ENCODE data around the gene RALGPS1. TPM values are rescaled to one million over a fixed set of nuclear protein-coding genes. Genes with fewer than 3 reads are reported as not detected.

Gene RALGPS1
- total and polyA plus RNA-seq, 5 donors from 2014 or later = 1.8 to 10.3 (median 3.3) TPM

GRCh38 chr9:126983767-126984166 is 69.2 kb downstream of the RALGPS1 start:
- H3K27me3 ChIP-seq (ENCODE audit: control insufficient read depth, insufficient read depth, low read length) = no peaks in the 10 kb centered on the region
- H3K4me1 Mint-ChIP-seq = peaks cover 29 to 74% (median 62%) of the 10 kb centered on the region in 4 donors
- H3K4me1 ChIP-seq (ENCODE audit: control insufficient read depth, insufficient read depth, low read length, poor library complexity, severe bottlenecking) = peaks cover 46% of the 10 kb centered on the region
- no peak overlapping the region for H3K4me3 ChIP-seq (ENCODE audit: low read depth, low read length)
- H3K27ac Mint-ChIP-seq = no peak overlapping the region
- H3K27ac ChIP-seq (ENCODE audit: insufficient read depth, low read length, poor library complexity, severe bottlenecking) = no peak overlapping the region
- peaks cover 0 to 10% of the 10 kb centered on the region in 2 experiments for H3K9me3 ChIP-seq (ENCODE audit: control insufficient read depth in 2 of 2, low read length in 2 of 2)
- DNase-seq (no peak), ATAC-seq (ENCODE audit: low read depth in 2 of 2) (no peak)
- H3K27me3 Mint-ChIP-seq = no peaks in the 10 kb centered on the region
- H3K4me3 Mint-ChIP-seq = no peak overlapping the region
- no peaks in the 10 kb centered on the region for H3K36me3 ChIP-seq (ENCODE audit: control insufficient read depth, insufficient read depth, low read length)
- peaks cover 0 to 12% (median 1%) of the 10 kb centered on the region in 7 donors for H3K9me3 Mint-ChIP-seq
- peaks cover 5% of the 10 kb centered on the region for H3K36me3 Mint-ChIP-seq

DNA sequence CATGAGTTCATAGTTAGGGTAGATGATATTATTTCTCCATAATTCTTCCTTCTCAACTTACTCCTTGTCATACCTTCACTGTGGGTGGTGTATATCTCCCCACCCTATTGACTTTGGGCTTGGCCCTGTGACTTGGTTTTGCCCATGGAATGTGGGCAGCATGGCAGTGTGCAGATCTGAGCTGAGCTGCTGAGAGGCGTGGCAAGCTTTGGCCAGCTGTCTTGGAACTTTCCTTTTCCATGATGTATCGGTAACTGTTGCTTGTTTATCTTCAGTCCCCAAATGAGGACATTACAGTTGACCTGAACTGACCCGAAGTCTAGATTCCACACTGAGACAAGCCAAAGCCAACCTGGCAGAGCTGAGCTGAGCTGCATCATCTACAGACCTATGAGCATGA is 70.4 kb downstream of the RALGPS1 start:
- Mint-ChIP-seq H3K27ac (peak overlapping the region in 1 of 3 donors; percentile 75), H3K27me3 (peaks cover under 1% of the 10 kb centered on the region), H3K36me3 (peaks cover 5% of the 10 kb centered on the region), H3K9me3 (peaks cover 0 to 12% (median 1%) of the 10 kb centered on the region in 7 donors), H3K4me3 (peak overlapping the region in 1 of 4 donors; percentile 8), H3K4me1 (peaks cover 29 to 82% (median 61%) of the 10 kb centered on the region in 4 donors)
- DNase-seq (no peak), ATAC-seq (ENCODE audit: low read depth in 2 of 2) (no peak)
- Histone ChIP-seq H3K9me3 (ENCODE audit: control insufficient read depth in 2 of 2, low read length in 2 of 2) (peaks cover 0 to 10% of the 10 kb centered on the region in 2 experiments), H3K36me3 (ENCODE audit: control insufficient read depth, insufficient read depth, low read length) (no peaks in the 10 kb centered on the region), H3K4me3 (ENCODE audit: low read depth, low read length) (peak overlapping the region; percentile 3), H3K4me1 (ENCODE audit: control insufficient read depth, insufficient read depth, low read length, poor library complexity, severe bottlenecking) (peaks cover 51% of the 10 kb centered on the region), H3K27me3 (ENCODE audit: control insufficient read depth, insufficient read depth, low read length) (no peaks in the 10 kb centered on the region), H3K27ac (ENCODE audit: insufficient read depth, low read length, poor library complexity, severe bottlenecking) (no peak overlapping the region)

DNA sequence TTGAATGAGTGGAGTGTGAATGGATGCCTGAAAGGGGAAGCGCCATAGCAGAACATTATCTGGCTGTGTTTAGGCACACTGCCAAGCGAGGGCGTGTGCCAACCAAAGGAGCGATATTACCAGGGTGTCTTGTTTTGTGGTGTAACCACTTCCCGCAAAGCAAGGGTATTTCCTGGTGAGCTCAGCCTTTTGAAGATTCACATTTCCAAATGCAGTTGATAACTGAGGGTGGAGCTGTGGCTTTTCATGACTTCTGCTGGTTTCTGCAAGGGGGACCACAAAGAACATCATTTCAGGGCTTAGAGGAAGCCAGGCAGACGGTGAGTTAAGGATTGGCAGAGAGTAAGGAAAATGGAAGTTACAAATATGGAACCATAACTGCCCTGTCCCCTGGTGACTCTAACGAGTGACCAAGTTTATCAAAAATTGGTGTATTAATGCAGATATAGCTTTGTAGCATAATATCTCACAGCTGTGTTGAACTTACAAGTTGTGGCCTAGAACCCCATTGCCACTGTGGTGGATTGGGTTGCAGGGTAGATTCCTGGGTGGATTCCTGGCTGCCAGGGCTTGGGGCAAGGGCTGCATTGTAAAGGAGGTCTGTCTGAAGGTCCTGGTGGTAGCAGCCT is 71.4 kb downstream of the RALGPS1 start:
- Mint-ChIP-seq H3K4me1 (peaks cover 29 to 85% (median 63%) of the 10 kb centered on the region in 4 donors), H3K27ac (peak overlapping the region; percentile 22 to 82 (median 38)), H3K4me3 (peak overlapping the region; percentile 38 to 83 (median 70)), H3K27me3 (peaks cover 10% of the 10 kb centered on the region), H3K9me3 (peaks cover 0 to 12% (median 1%) of the 10 kb centered on the region in 7 donors), H3K36me3 (peaks cover 14% of the 10 kb centered on the region)
- peak overlapping the region; percentile 58 for H3K27ac ChIP-seq (ENCODE audit: insufficient read depth, low read length, poor library complexity, severe bottlenecking)
- ATAC-seq (ENCODE audit: low read depth in 2 of 2) (peak; percentile 87 to 92), DNase-seq (peak; percentile 74 to 97 (median 93))
- peak overlapping the region; percentile 64 for H3K4me3 ChIP-seq (ENCODE audit: low read depth, low read length)
- H3K36me3 ChIP-seq (ENCODE audit: control insufficient read depth, insufficient read depth, low read length) = no peaks in the 10 kb centered on the region
- peaks cover 51% of the 10 kb centered on the region for H3K4me1 ChIP-seq (ENCODE audit: control insufficient read depth, insufficient read depth, low read length, poor library complexity, severe bottlenecking)
- peaks cover 0 to 10% of the 10 kb centered on the region in 2 experiments for H3K9me3 ChIP-seq (ENCODE audit: control insufficient read depth in 2 of 2, low read length in 2 of 2)
- no peaks in the 10 kb centered on the region for H3K27me3 ChIP-seq (ENCODE audit: control insufficient read depth, insufficient read depth, low read length)

GRCh38 chr9:126986506-126986951 is 71.9 kb downstream of the RALGPS1 start:
- peak overlapping the region; percentile 64 for H3K4me3 ChIP-seq (ENCODE audit: low read depth, low read length)
- H3K4me1 ChIP-seq (ENCODE audit: control insufficient read depth, insufficient read depth, low read length, poor library complexity, severe bottlenecking) = peaks cover 51% of the 10 kb centered on the region
- Mint-ChIP-seq H3K4me3 (peak overlapping the region; percentile 43 to 83 (median 70)), H3K27me3 (peaks cover 13% of the 10 kb centered on the region), H3K9me3 (peaks cover 0 to 12% (median 1%) of the 10 kb centered on the region in 7 donors), H3K36me3 (peaks cover 15% of the 10 kb centered on the region), H3K27ac (peak overlapping the region; percentile 38 to 82 (median 70)), H3K4me1 (peaks cover 29 to 81% (median 59%) of the 10 kb centered on the region in 4 donors)
- DNase-seq (peak in 1 of 3 donors; percentile 67), ATAC-seq (ENCODE audit: low read depth in 2 of 2) (peak; percentile 50 to 54)
- peak overlapping the region; percentile 58 for H3K27ac ChIP-seq (ENCODE audit: insufficient read depth, low read length, poor library complexity, severe bottlenecking)
- peaks cover 0 to 10% of the 10 kb centered on the region in 2 experiments for H3K9me3 ChIP-seq (ENCODE audit: control insufficient read depth in 2 of 2, low read length in 2 of 2)
- no peaks in the 10 kb centered on the region for H3K36me3 ChIP-seq (ENCODE audit: control insufficient read depth, insufficient read depth, low read length)
- H3K27me3 ChIP-seq (ENCODE audit: control insufficient read depth, insufficient read depth, low read length) = no peaks in the 10 kb centered on the region

- ATAC-seq (ENCODE audit: low read depth in 2 of 2) = no peak
- no peak overlapping the region for H3K27ac ChIP-seq (ENCODE audit: insufficient read depth, low read length, poor library complexity, severe bottlenecking)
- no peaks in the 10 kb centered on the region for H3K27me3 ChIP-seq (ENCODE audit: control insufficient read depth, insufficient read depth, low read length)
- Mint-ChIP-seq H3K4me3 (no peak overlapping the region), H3K4me1 (peaks cover 26 to 63% (median 53%) of the 10 kb centered on the region in 4 donors), H3K9me3 (peaks cover 4 to 12% (median 7%) of the 10 kb centered on the region in 7 donors), H3K27me3 (peaks cover 16% of the 10 kb centered on the region), H3K36me3 (peaks cover 17% of the 10 kb centered on the region), H3K27ac (peak overlapping the region in 1 of 3 donors; percentile 82)
- no peak overlapping the region for H3K4me3 ChIP-seq (ENCODE audit: low read depth, low read length)
- no peak for DNase-seq
- H3K4me1 ChIP-seq (ENCODE audit: control insufficient read depth, insufficient read depth, low read length, poor library complexity, severe bottlenecking) = peaks cover 51% of the 10 kb centered on the region
- H3K36me3 ChIP-seq (ENCODE audit: control insufficient read depth, insufficient read depth, low read length) = no peaks in the 10 kb centered on the region
- H3K9me3 ChIP-seq (ENCODE audit: control insufficient read depth in 2 of 2, low read length in 2 of 2) = peaks cover 6 to 11% of the 10 kb centered on the region in 2 experiments
Observed at GRCh38 chr9:126988857-126989256, 74.3 kb downstream of the RALGPS1 start.

DNA sequence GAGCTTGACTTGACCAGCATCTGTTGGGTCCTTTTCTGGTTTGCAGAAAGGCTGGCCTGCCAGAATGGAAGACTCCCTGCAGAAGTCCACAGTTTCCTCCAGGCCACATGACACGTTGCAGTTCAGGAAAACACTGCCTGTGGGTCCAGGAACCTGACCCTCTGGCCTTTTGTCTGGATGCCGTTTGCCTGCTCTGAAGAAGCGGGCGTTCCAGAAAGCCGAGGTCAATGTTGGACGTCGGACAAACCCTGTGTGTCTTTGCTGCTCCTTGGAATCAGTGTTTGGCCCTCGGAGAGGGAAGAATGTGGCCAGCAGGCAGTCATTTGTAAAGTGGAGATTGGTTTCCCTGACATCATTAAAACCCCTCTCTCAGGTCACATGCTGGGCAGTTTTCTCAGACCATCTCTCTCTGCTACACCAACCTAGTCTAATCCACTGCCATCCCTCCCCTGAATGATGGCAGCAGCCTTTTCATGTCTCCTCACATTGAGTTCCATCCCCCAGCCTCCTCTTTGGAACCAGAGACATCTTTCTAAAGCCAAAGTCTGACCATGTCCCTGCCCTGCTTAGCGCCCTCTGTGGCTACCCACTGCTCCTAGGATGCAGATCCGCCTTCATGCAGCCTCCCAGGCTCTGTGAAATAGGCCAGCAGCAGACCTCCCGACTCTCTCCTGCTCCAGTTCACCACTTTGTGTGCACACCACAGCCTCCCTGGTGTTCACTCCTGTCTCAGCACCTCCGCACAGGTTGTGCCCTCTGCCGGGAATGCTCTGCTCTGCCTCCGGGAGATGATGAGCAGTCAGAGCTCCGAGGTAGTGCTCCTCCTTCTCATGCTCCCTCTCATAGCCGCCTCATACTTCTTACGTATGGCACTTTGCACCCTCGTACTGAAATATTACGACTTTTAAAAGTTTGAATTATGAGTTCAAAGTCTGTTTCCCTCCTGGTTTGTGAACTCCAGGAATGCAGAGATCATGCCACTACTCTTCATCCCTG is 75.6 kb downstream of the RALGPS1 start:
- Histone ChIP-seq H3K4me3 (ENCODE audit: low read depth, low read length) (no peak overlapping the region), H3K9me3 (ENCODE audit: control insufficient read depth in 2 of 2, low read length in 2 of 2) (peaks cover 6 to 11% of the 10 kb centered on the region in 2 experiments), H3K27me3 (ENCODE audit: control insufficient read depth, insufficient read depth, low read length) (no peaks in the 10 kb centered on the region), H3K4me1 (ENCODE audit: control insufficient read depth, insufficient read depth, low read length, poor library complexity, severe bottlenecking) (peaks cover 39% of the 10 kb centered on the region), H3K36me3 (ENCODE audit: control insufficient read depth, insufficient read depth, low read length) (no peaks in the 10 kb centered on the region), H3K27ac (ENCODE audit: insufficient read depth, low read length, poor library complexity, severe bottlenecking) (no peak overlapping the region)
- DNase-seq (no peak), ATAC-seq (ENCODE audit: low read depth in 2 of 2) (no peak)
- peaks cover 17% of the 10 kb centered on the region for H3K36me3 Mint-ChIP-seq
- peaks cover 16% of the 10 kb centered on the region for H3K27me3 Mint-ChIP-seq
- no peak overlapping the region for H3K4me3 Mint-ChIP-seq
- peaks cover 16 to 54% (median 42%) of the 10 kb centered on the region in 4 donors for H3K4me1 Mint-ChIP-seq
- H3K9me3 Mint-ChIP-seq = peaks cover 4 to 12% (median 7%) of the 10 kb centered on the region in 7 donors
- H3K27ac Mint-ChIP-seq = peak overlapping the region in 1 of 3 donors; percentile 86

- Mint-ChIP-seq H3K9me3 (peaks cover 5 to 12% (median 8%) of the 10 kb centered on the region in 7 donors), H3K27me3 (peaks cover 16% of the 10 kb centered on the region), H3K4me3 (no peak overlapping the region), H3K4me1 (peaks cover 8 to 45% (median 35%) of the 10 kb centered on the region in 4 donors), H3K36me3 (peaks cover 17% of the 10 kb centered on the region), H3K27ac (no peak overlapping the region)
- Histone ChIP-seq H3K27ac (ENCODE audit: insufficient read depth, low read length, poor library complexity, severe bottlenecking) (no peak overlapping the region), H3K4me3 (ENCODE audit: low read depth, low read length) (no peak overlapping the region), H3K4me1 (ENCODE audit: control insufficient read depth, insufficient read depth, low read length, poor library complexity, severe bottlenecking) (peaks cover 29% of the 10 kb centered on the region), H3K36me3 (ENCODE audit: control insufficient read depth, insufficient read depth, low read length) (no peaks in the 10 kb centered on the region), H3K27me3 (ENCODE audit: control insufficient read depth, insufficient read depth, low read length) (no peaks in the 10 kb centered on the region), H3K9me3 (ENCODE audit: control insufficient read depth in 2 of 2, low read length in 2 of 2) (peaks cover 6 to 11% of the 10 kb centered on the region in 2 experiments)
- ATAC-seq (ENCODE audit: low read depth in 2 of 2) (no peak), DNase-seq (no peak)
Observed at GRCh38 chr9:126991183-126991582, 76.6 kb downstream of the RALGPS1 start.

Measured in CD4-positive, CD25-positive, alpha-beta regulatory T cell (primary cell).